ENCODE results near the gene PLCH1.

Gene PLCH1

GRCh38 chr3:155335724-155336354 lies 409.0 kb downstream of the PLCH1 start:
- no peak for DNase-seq (ENCODE audit: low spot score)

GRCh38 chr3:155334914-155335723 lies 409.8 kb downstream of the PLCH1 start:
- peak; percentile 44 for DNase-seq (ENCODE audit: low spot score)

- no peak for DNase-seq (ENCODE audit: low spot score)
These were observed 410.5 kb downstream of the PLCH1 start for GRCh38 chr3:155334215-155334913.

GRCh38 chr3:155332716-155333115 lies 412.2 kb downstream of the PLCH1 start:
- no peak for DNase-seq (ENCODE audit: low spot score)

- no peak for DNase-seq (ENCODE audit: low spot score)
These were observed 413.8 kb downstream of the PLCH1 start for GRCh38 chr3:155331078-155331477.

GRCh38 chr3:155330370-155330769 lies 414.5 kb downstream of the PLCH1 start:
- no peak for DNase-seq (ENCODE audit: low spot score)

- no peak for DNase-seq (ENCODE audit: low spot score)
These were observed 415.3 kb downstream of the PLCH1 start for GRCh38 chr3:155329513-155330048.

GRCh38 chr3:155327871-155328270 lies 417.0 kb downstream of the PLCH1 start:
- no peak for DNase-seq (ENCODE audit: low spot score)

- no peak for DNase-seq (ENCODE audit: low spot score)
These were observed 417.4 kb downstream of the PLCH1 start for GRCh38 chr3:155327430-155327829.

- no peak for DNase-seq (ENCODE audit: low spot score)
These were observed 418.0 kb downstream of the PLCH1 start for GRCh38 chr3:155326901-155327300.

- DNase-seq (ENCODE audit: low spot score) = no peak
These were observed 418.6 kb downstream of the PLCH1 start for GRCh38 chr3:155326244-155326643.
